HG03060 (cell line): ENCODE data around the gene SPG7.

Experiments used
- ATAC-seq: cut with Tn5 transposase; IDR thresholded peaks from one replicate; pipeline ENCODE4 v1.9.1; 2021; ENCODE audit warnings: low read depth, moderate number of reproducible peaks; ENCODE audit not compliant: unreplicated experiment

SPG7 gene

DNA sequence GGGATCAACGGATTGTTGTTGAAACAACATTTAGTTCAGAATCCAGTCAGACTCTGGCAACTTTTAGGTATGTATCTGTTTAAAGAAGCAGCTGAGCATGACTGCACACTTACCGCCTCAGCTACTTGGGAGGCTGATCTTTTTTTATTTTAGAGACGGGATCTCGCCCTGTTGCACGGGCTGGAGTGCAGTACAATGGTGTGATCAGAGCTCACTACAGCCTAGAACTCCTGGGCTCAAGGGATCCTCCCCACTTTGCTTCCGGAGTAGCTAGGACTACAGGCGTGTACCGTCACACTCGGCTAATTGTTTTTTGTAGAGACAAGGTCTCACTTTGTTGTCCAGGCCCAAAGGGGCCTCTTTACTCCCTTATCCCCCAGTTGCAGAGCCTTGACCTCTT lies 2.3 kb downstream of the SPG7 start:
- ATAC-seq, result no peak

GRCh38 chr16:89511374-89511773 lies 3.2 kb downstream of the SPG7 start:
- no peak for ATAC-seq

DNA sequence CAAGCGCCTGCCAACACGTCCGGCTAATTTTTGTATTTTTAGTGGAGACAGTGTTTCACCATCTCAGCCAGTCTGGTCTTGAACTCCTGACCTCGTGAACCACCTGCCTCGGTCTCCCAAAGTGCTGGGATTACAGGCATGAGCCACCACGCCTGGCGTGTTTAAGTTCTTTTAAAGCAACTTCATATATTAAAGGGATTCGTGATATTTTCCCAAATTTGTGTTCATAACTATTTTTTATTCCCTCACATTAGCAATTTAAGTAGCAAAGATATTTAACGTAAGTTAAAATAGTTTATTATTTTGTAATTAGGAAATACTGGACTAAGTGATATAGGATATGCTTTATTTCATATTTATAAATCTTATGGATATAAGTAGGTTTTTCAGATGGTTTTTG lies 4.2 kb downstream of the SPG7 start:
- no peak for ATAC-seq

GRCh38 chr16:89517128-89517527 lies 8.9 kb downstream of the SPG7 start:
- no peak for ATAC-seq

DNA sequence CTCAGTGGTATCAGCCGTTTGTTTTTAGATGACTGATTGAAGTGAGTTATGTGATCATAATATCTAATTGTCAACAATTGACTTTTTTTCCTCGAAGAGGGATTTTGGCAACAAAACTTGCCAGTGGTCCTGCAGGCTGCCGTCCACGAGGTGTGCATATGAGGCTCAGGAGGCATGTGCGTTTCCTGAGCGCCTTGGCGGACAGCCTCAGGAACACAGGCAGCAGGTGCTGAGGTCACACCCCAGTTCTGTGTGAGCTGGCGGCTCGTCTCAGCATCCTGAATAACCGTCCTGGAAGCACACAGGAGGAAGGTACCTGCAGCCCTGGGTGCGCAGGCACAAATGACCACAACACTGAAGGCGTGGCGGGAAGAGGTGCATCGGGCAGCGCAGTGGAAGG lies 11.7 kb downstream of the SPG7 start:
- no peak for ATAC-seq

- no peak for ATAC-seq
Measured at GRCh38 chr16:89522287-89522686, 14.1 kb downstream of the SPG7 start.

GRCh38 chr16:89523680-89524344 lies 15.6 kb downstream of the SPG7 start:
- ATAC-seq, result no peak

- no peak for ATAC-seq
Measured at GRCh38 chr16:89525146-89525913, 17.1 kb downstream of the SPG7 start.

DNA sequence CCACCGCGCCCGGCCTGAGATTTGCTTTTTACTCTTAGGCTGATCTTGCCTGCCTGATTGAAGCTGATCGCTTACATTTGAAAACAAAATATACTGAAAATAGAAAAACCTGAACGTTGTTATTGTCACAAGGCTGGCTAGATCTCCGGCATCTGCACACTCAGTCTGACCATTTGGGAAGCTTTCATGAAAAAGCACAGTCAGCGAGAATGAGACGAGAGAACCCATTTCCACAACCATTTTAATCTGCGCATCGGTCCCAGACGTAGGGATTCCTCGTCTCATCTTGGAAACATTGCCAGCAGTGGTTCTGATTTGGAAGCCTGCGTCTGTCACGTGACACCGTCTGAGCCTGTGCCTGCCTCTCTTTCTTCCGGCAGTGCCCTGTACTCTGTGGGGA lies 20.9 kb downstream of the SPG7 start:
- ATAC-seq, result no peak

DNA sequence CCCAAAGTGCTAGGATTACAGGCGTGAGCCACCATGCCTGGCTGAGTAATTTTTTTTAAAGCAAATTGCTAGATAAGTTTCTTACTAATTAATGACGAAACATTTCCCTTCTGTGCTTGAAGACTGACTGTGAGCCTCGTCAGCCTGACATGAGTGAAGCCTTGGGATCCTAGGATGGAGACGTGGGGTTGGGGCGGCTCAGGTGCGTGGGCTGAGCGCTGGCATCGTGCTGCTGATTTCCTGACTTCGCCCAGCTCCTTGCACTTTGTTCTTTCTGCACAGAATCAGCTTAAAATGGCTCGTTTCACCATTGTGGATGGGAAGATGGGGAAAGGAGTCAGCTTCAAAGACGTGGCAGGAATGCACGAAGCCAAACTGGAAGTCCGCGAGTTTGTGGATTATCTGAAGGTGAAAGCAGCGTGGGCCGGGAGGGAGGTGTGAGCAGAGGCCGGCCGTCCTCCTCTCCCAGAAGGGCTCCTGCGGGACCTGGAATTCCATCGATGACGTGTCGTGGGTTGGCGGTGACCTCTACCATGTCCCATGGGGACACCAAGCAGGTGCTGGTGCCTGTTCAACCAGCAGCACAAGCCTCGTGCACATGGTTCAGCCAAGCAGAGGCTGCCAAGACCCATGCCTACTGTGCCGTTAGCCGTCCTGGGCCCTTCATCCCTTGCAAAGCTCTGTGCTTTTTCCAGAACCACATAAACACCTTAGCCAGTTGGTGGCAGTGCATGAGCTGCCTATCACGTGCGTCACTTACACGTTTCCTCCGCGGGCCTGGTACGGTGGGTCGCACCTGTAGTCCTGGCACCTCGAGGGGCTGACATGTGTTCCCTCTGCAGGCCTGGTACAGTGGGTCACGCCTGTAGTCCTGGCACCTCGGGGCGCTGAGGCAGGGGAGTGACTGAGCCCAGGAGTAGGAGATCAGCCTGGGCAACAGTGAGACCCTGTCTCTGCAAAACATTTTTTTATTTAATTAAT lies 22.5 kb downstream of the SPG7 start:
- ATAC-seq, result no peak

- ATAC-seq, result no peak
Measured at GRCh38 chr16:89531821-89532526, 23.8 kb downstream of the SPG7 start.

DNA sequence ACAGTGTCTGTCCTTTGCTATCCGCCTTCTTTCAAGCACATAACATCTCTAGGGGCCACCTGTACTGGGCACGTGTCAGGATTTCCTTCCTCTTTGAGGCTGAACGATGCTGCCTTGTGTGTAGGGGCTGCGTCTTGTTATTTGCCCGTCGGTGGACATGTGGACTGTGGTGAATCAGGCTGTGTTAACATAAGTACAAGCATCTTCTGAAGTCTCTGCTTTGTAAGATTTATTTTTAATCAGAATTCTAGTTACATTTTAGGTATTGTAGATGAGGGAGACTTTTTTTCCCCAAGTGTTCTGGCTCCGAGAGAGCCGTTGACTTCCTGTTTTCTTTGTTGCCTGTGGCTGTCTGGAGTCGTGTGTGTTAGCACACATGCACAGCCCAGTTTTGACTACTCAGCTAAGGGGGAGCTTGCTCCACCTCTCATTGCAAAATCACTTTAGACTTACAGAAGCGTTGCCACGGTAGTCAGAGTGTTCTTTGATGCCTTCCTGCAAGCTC lies 26.1 kb downstream of the SPG7 start:
- no peak for ATAC-seq

- no peak for ATAC-seq
Measured at GRCh38 chr16:89536371-89536770, 28.2 kb downstream of the SPG7 start.

- ATAC-seq, result no peak
Measured at GRCh38 chr16:89536886-89537548, 28.8 kb downstream of the SPG7 start.

DNA sequence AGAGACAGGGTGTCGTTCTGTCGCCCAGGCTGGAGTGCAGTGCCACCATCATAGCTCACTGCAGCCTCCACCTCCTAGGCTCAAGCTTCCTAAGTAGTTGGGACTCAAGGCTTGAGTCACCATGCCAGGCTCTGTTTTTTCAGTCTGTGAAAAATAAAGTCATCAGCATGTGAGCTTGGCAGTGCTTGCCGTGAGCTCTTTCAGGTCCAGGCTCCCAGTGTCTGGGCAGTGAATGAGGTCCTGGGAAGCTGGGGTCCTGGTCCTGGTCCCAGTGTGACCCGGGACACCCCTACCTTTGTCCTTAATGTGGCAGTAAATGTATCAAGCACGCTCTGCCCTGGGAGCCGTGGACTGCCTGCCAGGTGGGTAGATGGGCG lies 29.3 kb downstream of the SPG7 start:
- no peak for ATAC-seq

GRCh38 chr16:89538286-89538685 lies 30.1 kb downstream of the SPG7 start:
- ATAC-seq, result no peak

GRCh38 chr16:89540557-89540956 lies 32.4 kb downstream of the SPG7 start:
- no peak for ATAC-seq

- ATAC-seq, result no peak
Measured at GRCh38 chr16:89541792-89542191, 33.6 kb downstream of the SPG7 start.

DNA sequence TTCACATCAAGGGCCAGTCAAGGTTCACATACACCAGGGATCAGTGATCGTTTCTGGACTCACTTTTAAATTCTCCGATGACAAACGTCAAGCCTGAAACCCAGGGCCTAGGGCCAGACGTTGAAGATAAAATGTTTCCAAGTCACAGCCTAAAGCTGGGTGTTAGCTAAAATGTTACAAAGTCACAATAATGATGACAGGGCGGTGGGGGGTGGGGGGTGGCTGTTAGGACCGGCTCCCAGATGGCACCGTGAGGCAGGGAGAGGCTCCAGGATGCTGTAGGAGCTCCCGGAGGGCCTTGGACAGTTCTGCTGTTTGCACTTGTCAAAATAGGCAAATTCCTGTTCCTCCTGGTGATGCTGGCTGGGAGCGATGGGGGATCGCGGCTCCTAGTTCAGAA lies 35.9 kb downstream of the SPG7 start:
- ATAC-seq, result no peak

DNA sequence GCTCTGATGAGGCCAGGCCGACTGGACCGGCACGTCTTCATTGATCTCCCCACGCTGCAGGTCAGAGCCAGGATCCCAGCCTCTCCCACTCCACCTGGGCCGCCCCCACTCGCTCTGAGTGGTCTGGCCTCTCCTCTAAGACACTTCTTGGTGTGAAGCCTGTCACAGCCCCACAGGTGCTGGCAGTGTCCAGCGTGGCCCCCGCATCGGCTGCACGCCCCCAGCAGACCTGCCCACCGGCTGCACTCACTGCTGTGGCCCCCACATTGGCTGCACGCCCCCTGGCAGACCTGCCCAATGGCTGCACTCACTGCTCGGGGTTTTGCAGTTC lies 36.5 kb downstream of the SPG7 start:
- ATAC-seq, result no peak
